Trophoblast cell (in vitro differentiated cells and primary cell): ENCODE measurements around the gene TMEM270.
A peak's percentile ranks its signal among the peaks of the same experiment; 100 is the strongest.

Experiments used
- DNase-seq, 2 donors: peaks; one replicate each; pipeline ENCODE4 v3.0.0-alpha.2; 2016
- H2AFZ ChIP-seq: 2 replicates; pipeline ENCODE4 v1.6.1; 2013; ENCODE audit warnings: low read length, moderate library complexity, mild to moderate bottlenecking; ENCODE audit not compliant: insufficient read depth, poor library complexity
- H2AK5ac ChIP-seq: 2 replicates; pipeline ENCODE4 v1.6.1; 2013; ENCODE audit warnings: mild to moderate bottlenecking, low read length
- H2BK120ac ChIP-seq: 2 replicates; pipeline ENCODE4 v1.6.1; 2013; ENCODE audit warnings: low read length, mild to moderate bottlenecking, moderate library complexity; ENCODE audit not compliant: insufficient read depth, poor library complexity
- H2BK12ac ChIP-seq: 2 replicates; pipeline ENCODE4 v1.6.1; 2013; ENCODE audit warnings: mild to moderate bottlenecking, low read length, moderate library complexity
- H2BK5ac ChIP-seq: 2 replicates; pipeline ENCODE4 v1.6.1; 2013; ENCODE audit warnings: low read length, low read depth, moderate library complexity, mild to moderate bottlenecking; ENCODE audit not compliant: poor library complexity
- H3K14ac ChIP-seq: 2 replicates; pipeline ENCODE4 v1.6.1; 2013; ENCODE audit warnings: mild to moderate bottlenecking, low read length
- H3K18ac ChIP-seq: 2 replicates; pipeline ENCODE4 v1.6.1; 2013; ENCODE audit warnings: mild to moderate bottlenecking, low read length
- H3K23ac ChIP-seq: 2 replicates; pipeline ENCODE4 v1.6.1; 2013; ENCODE audit warnings: low read length
- H3K27ac ChIP-seq: 2 replicates; pipeline ENCODE4 v1.5.1; 2013; ENCODE audit warnings: low read depth, mild to moderate bottlenecking, inconsistent platforms, low read length, moderate library complexity
- H3K27me3 ChIP-seq: 2 replicates; pipeline ENCODE4 v1.6.1; 2013; ENCODE audit warnings: inconsistent platforms, mild to moderate bottlenecking, low read length, moderate library complexity; ENCODE audit not compliant: insufficient read depth
- H3K36me3 ChIP-seq, 2 experiments: 1 replicate in 1 of 2; 2 replicates in 1 of 2; pipeline ENCODE4 v1.6.1; 2013; ENCODE audit warnings: low read length in 2 of 2, mild to moderate bottlenecking in 2 of 2, moderate library complexity in 1 of 2; ENCODE audit not compliant: insufficient read depth in 2 of 2, control insufficient read depth in 1 of 2
- H3K4ac ChIP-seq: 2 replicates; pipeline ENCODE4 v1.6.1; 2013; ENCODE audit warnings: low read depth, mild to moderate bottlenecking, low read length, moderate library complexity
- H3K4me1 ChIP-seq, 2 experiments: 1 replicate in 1 of 2; 2 replicates in 1 of 2; pipeline ENCODE4 v1.6.1; 2013; ENCODE audit warnings: low read length in 2 of 2, mild to moderate bottlenecking in 2 of 2, moderate library complexity in 1 of 2; ENCODE audit not compliant: insufficient read depth in 2 of 2, control insufficient read depth in 1 of 2
- H3K4me2 ChIP-seq: 2 replicates; pipeline ENCODE4 v1.6.1; 2013; ENCODE audit warnings: inconsistent platforms, mild to moderate bottlenecking, low read length, moderate library complexity
- H3K4me3 ChIP-seq: 2 replicates; pipeline ENCODE4 v1.5.1; 2013; ENCODE audit warnings: mild to moderate bottlenecking, low read depth, low read length, inconsistent platforms
- H3K79me1 ChIP-seq: one replicate; pipeline ENCODE4 v1.6.1; 2013; ENCODE audit warnings: low read length
- H3K79me2 ChIP-seq: 2 replicates; pipeline ENCODE4 v1.6.1; 2013; ENCODE audit warnings: low read length, mild to moderate bottlenecking; ENCODE audit not compliant: control insufficient read depth, insufficient read depth, poor library complexity
- H3K9ac ChIP-seq: 2 replicates; pipeline ENCODE4 v1.6.1; 2013; ENCODE audit warnings: mild to moderate bottlenecking, low read length
- H3K9me3 ChIP-seq: 2 replicates; pipeline ENCODE4 v1.6.1; 2013; ENCODE audit warnings: low read depth, mild to moderate bottlenecking, control low read depth, inconsistent platforms, low read length; ENCODE audit not compliant: insufficient read depth
- H4K12ac ChIP-seq: 2 replicates; pipeline ENCODE4 v1.6.1; 2013; ENCODE audit warnings: low read depth, mild to moderate bottlenecking, low read length, moderate library complexity
- H4K8ac ChIP-seq: 2 replicates; pipeline ENCODE4 v1.6.1; 2013; ENCODE audit warnings: low read depth, mild to moderate bottlenecking, low read length, moderate library complexity
- H4K91ac ChIP-seq: one replicate; pipeline ENCODE4 v1.6.1; 2013; ENCODE audit warnings: low read depth, mild to moderate bottlenecking, low read length, moderate library complexity
- WGBS: extraction: QIAGEN DNeasy Blood & Tissue Kit; methylation state at CpG from one replicate; pipeline ENCODE4 v1.1.7; 2013; ENCODE audit warnings: missing lambda C conversion rate; ENCODE audit not compliant: insufficient read length, insufficient coverage; ENCODE audit errors: extremely low coverage; 5-methylcytosine and 5-hydroxymethylcytosine counted together

Gene TMEM270

GRCh38 chr7:73839290-73839689 is 21.7 kb upstream of the TMEM270 start:
- DNase-seq = no peak
- WGBS = no CpG with 5 or more reads among the region's 7 CpGs
- Histone ChIP-seq H3K14ac (peak overlapping the region; percentile 47), H4K91ac (no peak overlapping the region), H3K27me3 (no peaks in the 10 kb centered on the region), H3K4ac (no peak overlapping the region), H3K23ac (no peak overlapping the region), H2AFZ (peak overlapping the region; percentile 21), H3K9ac (no peak overlapping the region), H3K4me3 (no peak overlapping the region), H2BK5ac (no peak overlapping the region), H4K12ac (no peak overlapping the region), H2AK5ac (peak overlapping the region; percentile 65), H3K79me2 (peaks cover 3% of the 10 kb centered on the region), H3K36me3 (peaks cover 0 to 3% of the 10 kb centered on the region in 2 experiments), H2BK12ac (peak overlapping the region; percentile 61), H3K4me2 (no peak overlapping the region), H3K79me1 (peaks cover 10% of the 10 kb centered on the region), H2BK120ac (no peak overlapping the region), H3K9me3 (peaks cover 5% of the 10 kb centered on the region), H3K18ac (peak overlapping the region; percentile 61), H4K8ac (no peak overlapping the region), H3K4me1 (peaks cover 28 to 30% of the 10 kb centered on the region in 2 experiments), H3K27ac (no peak overlapping the region)

GRCh38 chr7:73839743-73840714 is 20.9 kb upstream of the TMEM270 start:
- WGBS = no CpG with 5 or more reads among the region's 22 CpGs
- H3K23ac ChIP-seq = no peak overlapping the region
- H3K79me2 ChIP-seq = peaks cover 3% of the 10 kb centered on the region

GRCh38 chr7:73840715-73841379 is 20.1 kb upstream of the TMEM270 start:
- no peak overlapping the region for H2BK120ac ChIP-seq
- no peak overlapping the region for H4K12ac ChIP-seq
- H3K14ac ChIP-seq = no peak overlapping the region
- H2AFZ ChIP-seq = no peak overlapping the region
- no peaks in the 10 kb centered on the region for H3K36me3 ChIP-seq
- no peak overlapping the region for H2BK5ac ChIP-seq
- no peak overlapping the region for H3K18ac ChIP-seq
- no CpG with 5 or more reads among the region's 16 CpGs for WGBS
- H4K8ac ChIP-seq = no peak overlapping the region
- H4K91ac ChIP-seq = peak overlapping the region; percentile 7
- H3K27ac ChIP-seq = no peak overlapping the region
- peaks cover 3% of the 10 kb centered on the region for H3K79me2 ChIP-seq
- peak overlapping the region; percentile 66 for H2AK5ac ChIP-seq
- DNase-seq = no peak
- peaks cover 29 to 31% of the 10 kb centered on the region in 2 experiments for H3K4me1 ChIP-seq
- peak overlapping the region; percentile 13 for H2BK12ac ChIP-seq
- no peak overlapping the region for H3K4me2 ChIP-seq
- H3K23ac ChIP-seq = no peak overlapping the region
- H3K9ac ChIP-seq = no peak overlapping the region
- no peak overlapping the region for H3K4ac ChIP-seq
- no peaks in the 10 kb centered on the region for H3K9me3 ChIP-seq
- H3K27me3 ChIP-seq = no peaks in the 10 kb centered on the region
- no peak overlapping the region for H3K4me3 ChIP-seq
- peaks cover 12% of the 10 kb centered on the region for H3K79me1 ChIP-seq

More at GRCh38 chr7:73839743-73840714, 20.9 kb upstream of the TMEM270 start:
- no peak overlapping the region for H3K4me2 ChIP-seq
- H3K9ac ChIP-seq = no peak overlapping the region
- no peak overlapping the region for H3K4me3 ChIP-seq
- H3K79me1 ChIP-seq = peaks cover 10% of the 10 kb centered on the region
- H3K14ac ChIP-seq = no peak overlapping the region
- H3K9me3 ChIP-seq = no peaks in the 10 kb centered on the region
- no peaks in the 10 kb centered on the region for H3K36me3 ChIP-seq
- no peaks in the 10 kb centered on the region for H3K27me3 ChIP-seq
- H3K18ac ChIP-seq = peak overlapping the region; percentile 5
- peak overlapping the region; percentile 73 for H2AK5ac ChIP-seq
- peaks cover 29 to 31% of the 10 kb centered on the region in 2 experiments for H3K4me1 ChIP-seq
- H2BK120ac ChIP-seq = no peak overlapping the region
- peak overlapping the region; percentile 56 for H2BK12ac ChIP-seq
- H3K27ac ChIP-seq = no peak overlapping the region
- no peak overlapping the region for H4K91ac ChIP-seq
- H2BK5ac ChIP-seq = no peak overlapping the region
- no peak for DNase-seq
- H4K8ac ChIP-seq = no peak overlapping the region
- H3K4ac ChIP-seq = no peak overlapping the region
- no peak overlapping the region for H4K12ac ChIP-seq
- H2AFZ ChIP-seq = no peak overlapping the region

- Histone ChIP-seq H3K79me2 (peaks cover 3% of the 10 kb centered on the region), H2AFZ (peak overlapping the region; percentile 13)
- no peak for DNase-seq
Observed at GRCh38 chr7:73841689-73842066, 19.3 kb upstream of the TMEM270 start.

More at GRCh38 chr7:73841689-73842066, 19.3 kb upstream of the TMEM270 start:
- Histone ChIP-seq H3K79me1 (peaks cover 12% of the 10 kb centered on the region), H4K8ac (peak overlapping the region; percentile 49), H2BK5ac (peak overlapping the region; percentile 4), H2BK12ac (peak overlapping the region; percentile 2), H3K27me3 (no peaks in the 10 kb centered on the region), H3K36me3 (no peaks in the 10 kb centered on the region), H3K4ac (peak overlapping the region; percentile 44), H3K9me3 (no peaks in the 10 kb centered on the region), H4K91ac (peak overlapping the region; percentile 59), H3K4me3 (no peak overlapping the region), H2AK5ac (peak overlapping the region; percentile 28), H3K23ac (no peak overlapping the region), H3K4me1 (peaks cover 33 to 34% of the 10 kb centered on the region in 2 experiments), H2BK120ac (peak overlapping the region; percentile 7), H3K4me2 (peak overlapping the region; percentile 76), H3K27ac (no peak overlapping the region), H3K9ac (no peak overlapping the region), H3K14ac (peak overlapping the region; percentile 28), H4K12ac (peak overlapping the region; percentile 5), H3K18ac (peak overlapping the region; percentile 10)
- WGBS = no CpG with 5 or more reads among the region's 15 CpGs
